GM08714 (cell line): ENCODE measurements around the gene CLDND2.
A peak's percentile ranks its signal among the peaks of the same experiment; 100 is the strongest.

Source experiments
- H3K4me3 ChIP-seq: fragments of 200-500 bp; sonication (Bioruptor generic); 2 replicates; pipeline ENCODE4 v1.5.1; 2014; ENCODE audit warnings: mild to moderate bottlenecking, low read length, inconsistent platforms
- ZNF274 ChIP-seq: IDR thresholded peaks from 2 replicates; pipeline ENCODE4 v1.6.1; 2012; ENCODE audit warnings: mild to moderate bottlenecking, low read depth, low read length

The CLDND2 gene

GRCh38 chr19:51394050-51394836 lies 25.4 kb upstream of the CLDND2 start:
- peak overlapping the region; percentile 77 for H3K4me3 ChIP-seq

GRCh38 chr19:51392701-51393100 lies 23.9 kb upstream of the CLDND2 start:
- no peak for TF ChIP-seq ZNF274
- H3K4me3 ChIP-seq: no peak overlapping the region

More at GRCh38 chr19:51394050-51394836, 25.4 kb upstream of the CLDND2 start:
- no peak for TF ChIP-seq ZNF274

- H3K4me3 ChIP-seq: no peak overlapping the region
- no peak for TF ChIP-seq ZNF274
Measured at GRCh38 chr19:51391073-51391611, 22.3 kb upstream of the CLDND2 start.

- TF ChIP-seq ZNF274: no peak
- no peak overlapping the region for H3K4me3 ChIP-seq
Measured at GRCh38 chr19:51389143-51389542, 20.3 kb upstream of the CLDND2 start.

GRCh38 chr19:51387924-51388389 lies 19.2 kb upstream of the CLDND2 start, which contains the start of gene LIM2:
TSS of gene LIM2 (minus strand) at chr19:51387974. CDS start at chr19:51387443, 531 bp downstream.
- TF ChIP-seq ZNF274: no peak
- no peak within 1 kb of the TSS for H3K4me3 ChIP-seq

GRCh38 chr19:51386882-51387520 lies 18.2 kb upstream of the CLDND2 start:
- H3K4me3 ChIP-seq: no peak overlapping the region
- no peak for TF ChIP-seq ZNF274

GRCh38 chr19:51382004-51382403 lies 13.2 kb upstream of the CLDND2 start:
- TF ChIP-seq ZNF274: no peak
- no peak overlapping the region for H3K4me3 ChIP-seq

GRCh38 chr19:51380379-51380778 lies 11.6 kb upstream of the CLDND2 start:
- H3K4me3 ChIP-seq: no peak overlapping the region
- TF ChIP-seq ZNF274: no peak

- H3K4me3 ChIP-seq: no peak overlapping the region
- TF ChIP-seq ZNF274: no peak
Measured at GRCh38 chr19:51377422-51377821, 8.6 kb upstream of the CLDND2 start.

- TF ChIP-seq ZNF274: no peak
- H3K4me3 ChIP-seq: no peak overlapping the region
Measured at GRCh38 chr19:51375504-51376221, 6.9 kb upstream of the CLDND2 start.

- TF ChIP-seq ZNF274: no peak
- H3K4me3 ChIP-seq: no peak within 1 kb of the TSS; the same call in 1 of the 2 replicates
Measured at GRCh38 chr19:51372649-51373504, 4.1 kb upstream of the CLDND2 start, which contains the start of gene NKG7. TSS of gene NKG7 (minus strand) at chr19:51372654. CDS start at chr19:51372535, 119 bp downstream.

- no peak for TF ChIP-seq ZNF274
- H3K4me3 ChIP-seq: no peak overlapping the region; the same call in 1 of the 2 replicates
Measured at GRCh38 chr19:51372021-51372648, 3.3 kb upstream of the CLDND2 start.
